Measurements from ENCODE around the gene STK10.

The STK10 gene

GRCh38 chr5:172082180-172082579, 105.8 kb downstream of the STK10 start:
- FAIRE-seq = no peak

GRCh38 chr5:172079876-172080275, 108.1 kb downstream of the STK10 start:
- FAIRE-seq = no peak

DNA sequence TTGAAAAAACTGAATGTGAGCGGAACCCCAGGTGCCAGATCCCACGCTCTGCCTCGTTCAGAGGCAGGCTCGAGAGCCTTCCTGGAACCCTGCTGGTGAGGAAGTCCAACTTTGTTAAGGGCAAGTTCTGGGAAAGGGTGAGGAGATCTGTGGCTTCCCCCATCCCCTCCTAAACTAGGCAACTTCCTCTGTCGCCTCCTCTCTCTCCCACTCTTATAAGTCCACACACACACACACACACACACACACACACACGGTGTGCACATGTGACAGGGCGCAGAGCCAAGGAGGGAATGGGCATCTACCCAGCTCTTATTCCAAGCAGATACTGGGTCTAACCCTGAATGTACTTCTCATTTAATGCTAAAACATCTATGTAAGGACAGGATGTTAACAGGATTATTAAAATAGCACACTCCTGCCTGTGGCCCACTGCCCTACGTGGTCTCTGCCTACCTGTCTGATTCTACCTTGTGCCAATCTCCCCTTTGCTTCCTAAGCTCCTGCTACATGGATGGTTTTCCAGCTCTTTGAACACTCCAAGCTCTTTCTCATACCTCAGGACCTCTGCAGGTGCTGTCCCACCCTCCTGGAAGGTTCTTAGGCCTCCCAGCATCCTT, 109.2 kb downstream of the STK10 start:
- FAIRE-seq = no peak

- FAIRE-seq = no peak
Measured at GRCh38 chr5:172077664-172078425, 110.2 kb downstream of the STK10 start.

DNA sequence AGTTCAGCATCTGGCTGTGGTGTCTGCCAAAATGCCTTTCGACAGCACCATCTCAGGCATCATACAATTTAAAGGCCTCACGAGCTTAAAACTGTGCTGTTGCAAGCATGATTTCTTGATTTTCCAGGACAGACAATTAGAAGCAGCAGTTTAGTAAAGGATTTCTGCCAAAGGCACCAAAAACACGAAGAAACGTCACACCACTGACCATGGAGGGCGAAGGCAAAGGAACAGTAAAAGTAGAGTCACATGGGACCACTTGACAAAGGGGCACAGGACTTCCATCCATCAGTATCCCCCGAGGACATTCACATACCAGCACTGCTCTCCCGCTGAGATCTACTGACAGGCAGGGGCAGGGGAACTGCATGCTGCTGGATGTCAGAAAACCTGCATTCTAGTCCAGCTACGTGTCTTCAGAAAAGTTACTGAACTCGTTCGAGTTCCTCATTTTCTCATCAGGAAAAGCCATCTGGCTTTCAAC, 111.2 kb downstream of the STK10 start:
- no peak for FAIRE-seq

DNA sequence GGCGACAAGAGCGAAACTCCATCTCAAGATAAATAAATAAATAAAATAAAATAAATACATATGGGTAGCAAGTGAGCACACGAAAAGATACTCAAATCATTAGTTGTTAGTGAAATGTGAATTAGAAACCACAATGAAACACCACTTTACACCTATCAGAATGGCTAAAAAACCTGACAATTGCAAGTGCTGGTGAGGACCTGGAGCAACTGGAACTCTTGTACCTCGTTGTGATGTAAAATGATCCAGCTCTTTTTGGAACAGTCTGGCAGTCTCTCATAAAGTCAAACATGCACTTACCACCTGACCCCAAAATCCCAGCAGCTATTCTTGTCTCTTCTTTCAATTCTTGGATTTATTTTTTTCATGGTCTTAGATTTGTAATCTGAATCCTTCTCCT, 112.4 kb downstream of the STK10 start:
- FAIRE-seq = no peak

- FAIRE-seq = no peak
Measured at GRCh38 chr5:172074896-172075295, 113.1 kb downstream of the STK10 start.

- FAIRE-seq = no peak
Measured at GRCh38 chr5:172071309-172071875, 116.6 kb downstream of the STK10 start.

DNA sequence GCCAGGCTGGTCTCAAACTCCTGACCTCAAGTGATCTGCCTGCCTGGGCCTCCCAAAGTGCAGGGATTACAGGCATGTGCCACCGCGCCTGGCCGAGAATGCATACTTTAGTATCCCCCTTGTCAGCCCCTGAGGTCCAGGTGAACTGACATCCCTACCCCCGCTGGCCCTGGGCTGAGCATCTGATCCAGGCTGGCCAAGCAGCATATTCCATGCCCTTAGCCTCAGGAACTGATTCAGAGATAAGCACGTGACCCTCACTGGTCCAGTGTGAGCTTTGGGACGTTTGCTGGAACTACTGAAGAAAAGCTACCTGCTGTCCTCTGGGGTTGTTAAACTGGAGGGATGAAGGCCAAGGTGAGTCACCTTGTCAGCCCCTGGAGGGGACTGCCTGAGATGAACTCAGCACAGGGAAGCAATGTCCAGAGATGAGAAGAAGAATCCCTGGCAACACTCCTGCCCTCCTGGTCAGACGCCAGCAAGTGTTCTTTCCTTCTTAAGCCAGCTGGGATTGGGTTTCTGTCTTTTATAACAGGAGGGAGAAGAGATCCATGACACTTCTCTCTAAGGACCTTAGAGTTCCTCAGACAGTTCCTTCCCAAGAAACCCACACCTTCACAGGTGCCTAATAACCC, 122.5 kb downstream of the STK10 start:
- FAIRE-seq = no peak

DNA sequence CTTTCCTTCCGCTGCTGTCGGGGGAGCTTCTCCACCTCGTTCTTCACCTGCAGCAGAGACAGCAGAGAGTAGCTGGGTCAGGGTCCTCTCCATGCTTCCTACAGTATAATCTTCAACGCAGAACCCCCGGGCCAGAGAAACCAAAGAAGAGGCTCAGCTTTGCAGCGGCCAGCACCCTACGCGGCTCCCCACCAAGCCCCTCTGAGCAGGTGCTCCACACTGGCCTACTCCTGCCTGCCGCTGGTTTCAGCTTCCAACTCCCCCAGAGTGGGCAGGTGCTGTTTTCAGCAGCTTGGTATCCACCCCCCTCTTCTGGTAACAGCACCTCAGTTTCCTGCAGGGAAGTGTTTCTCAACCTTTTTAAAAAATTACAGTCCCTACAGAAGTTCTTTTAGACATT, 123.3 kb downstream of the STK10 start:
- no peak for FAIRE-seq

DNA sequence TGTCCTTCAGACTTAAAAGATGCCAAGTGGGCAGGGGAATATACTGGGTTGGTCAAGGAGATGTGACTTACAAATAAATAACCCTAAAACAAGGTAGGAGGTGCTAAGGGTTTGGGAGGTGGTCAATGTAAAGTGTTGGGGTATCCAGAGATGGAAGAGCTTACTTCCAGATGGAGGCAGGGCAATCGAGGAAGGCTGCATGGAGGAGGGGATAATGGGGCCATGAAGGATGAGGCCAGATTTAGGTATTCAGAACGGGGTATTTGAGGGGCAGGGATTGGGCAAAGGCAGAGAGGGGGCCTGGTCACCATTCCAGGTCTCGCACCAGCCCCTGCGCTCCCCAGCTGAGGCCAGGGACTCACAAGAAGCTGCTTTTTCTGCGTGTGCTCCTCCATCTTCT, 123.7 kb downstream of the STK10 start:
- no peak for FAIRE-seq

- no peak for FAIRE-seq
Measured at GRCh38 chr5:172063463-172064235, 124.4 kb downstream of the STK10 start.

DNA sequence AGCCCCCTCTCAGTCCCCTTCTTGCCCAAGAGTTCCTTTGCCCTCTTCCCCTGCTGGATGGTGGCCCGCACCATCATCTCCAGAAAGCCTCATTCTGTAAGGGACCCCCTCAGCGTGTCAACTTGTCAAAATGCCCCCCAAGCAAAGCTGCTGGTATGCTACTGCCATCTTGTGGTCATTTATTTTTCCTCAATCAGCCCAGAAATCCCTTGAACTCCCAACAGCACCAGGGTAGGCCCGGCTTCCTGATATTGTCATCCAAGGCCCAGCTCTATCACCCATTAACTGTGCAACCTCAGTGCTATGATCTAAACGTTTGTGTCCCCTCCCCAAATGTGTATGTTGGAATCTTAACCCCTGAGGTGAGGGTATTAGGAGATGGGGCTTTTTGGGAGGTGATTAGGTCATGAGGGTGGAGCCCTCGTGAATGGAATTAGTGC, 128.3 kb downstream of the STK10 start:
- no peak for FAIRE-seq

GRCh38 chr5:172058088-172058487, 129.9 kb downstream of the STK10 start:
- no peak for FAIRE-seq

- no peak for FAIRE-seq
Measured at GRCh38 chr5:172055996-172056395, 132.0 kb downstream of the STK10 start.

- FAIRE-seq = no peak
Measured at GRCh38 chr5:172055421-172055820, 132.6 kb downstream of the STK10 start.

DNA sequence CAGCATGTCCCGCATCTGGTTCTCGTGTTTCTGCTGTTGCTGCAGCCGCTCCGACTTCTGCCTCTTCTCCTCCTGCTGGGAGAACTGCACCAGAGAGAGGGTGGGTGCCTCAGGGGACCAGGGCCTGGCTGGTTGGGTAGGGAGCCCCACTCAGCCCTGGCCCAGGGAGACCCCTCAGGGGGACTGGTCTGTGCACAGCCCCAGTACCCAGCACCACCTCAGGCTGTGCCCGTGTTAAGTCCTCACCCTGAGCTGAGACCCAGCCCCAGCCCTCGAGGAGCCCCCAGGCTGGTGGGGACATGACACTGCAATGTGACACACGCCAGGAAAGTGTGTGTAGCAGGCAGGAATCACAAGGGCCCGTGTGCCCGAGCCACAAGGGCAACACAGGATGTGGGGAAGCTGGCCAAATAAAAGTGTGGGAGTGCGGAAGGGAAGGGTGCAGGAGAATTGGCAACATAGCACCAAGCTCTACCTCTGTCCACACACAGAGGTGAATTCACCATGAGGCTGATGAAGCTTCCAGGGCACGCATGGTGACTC, 133.3 kb downstream of the STK10 start:
- FAIRE-seq = no peak

DNA sequence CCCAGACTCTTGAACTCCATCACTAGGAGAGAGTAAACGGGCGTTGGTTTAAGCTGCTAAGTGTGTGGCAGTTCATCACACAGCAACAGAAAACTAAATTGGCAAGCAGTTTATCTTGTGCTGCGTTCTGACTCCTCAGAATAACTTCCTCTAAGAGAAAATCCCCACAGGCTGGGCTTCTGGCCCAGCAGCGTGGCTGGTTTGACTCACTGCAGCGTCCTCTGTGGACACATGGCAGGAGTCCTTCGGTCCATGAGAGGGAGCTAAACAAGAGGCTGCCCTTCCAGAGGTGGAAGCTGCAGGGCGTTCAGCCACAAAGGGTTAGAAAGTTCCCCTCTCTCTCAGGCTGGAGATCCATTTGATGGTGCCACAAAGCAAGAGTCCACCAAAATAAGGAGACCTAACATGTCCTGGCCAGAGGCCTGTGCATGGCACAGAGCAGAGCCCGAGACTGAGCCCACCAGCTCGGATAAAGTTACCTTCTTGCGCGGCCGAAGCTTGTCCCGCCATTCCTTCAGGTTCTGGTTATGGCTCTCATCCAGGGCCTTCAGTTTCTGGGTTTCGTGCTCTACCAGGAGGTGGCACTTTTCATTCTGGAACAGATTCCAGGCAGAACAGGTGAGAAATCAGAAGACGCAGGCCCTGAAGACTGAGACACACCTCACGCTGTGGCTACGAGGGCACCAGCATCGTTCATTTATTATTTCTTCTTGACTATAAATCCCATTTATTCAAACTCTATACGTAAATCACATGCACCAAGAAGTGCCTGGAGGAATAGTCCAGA, 135.4 kb downstream of the STK10 start:
- FAIRE-seq = no peak

- no peak for FAIRE-seq
Measured at GRCh38 chr5:172051643-172052339, 136.2 kb downstream of the STK10 start.

DNA sequence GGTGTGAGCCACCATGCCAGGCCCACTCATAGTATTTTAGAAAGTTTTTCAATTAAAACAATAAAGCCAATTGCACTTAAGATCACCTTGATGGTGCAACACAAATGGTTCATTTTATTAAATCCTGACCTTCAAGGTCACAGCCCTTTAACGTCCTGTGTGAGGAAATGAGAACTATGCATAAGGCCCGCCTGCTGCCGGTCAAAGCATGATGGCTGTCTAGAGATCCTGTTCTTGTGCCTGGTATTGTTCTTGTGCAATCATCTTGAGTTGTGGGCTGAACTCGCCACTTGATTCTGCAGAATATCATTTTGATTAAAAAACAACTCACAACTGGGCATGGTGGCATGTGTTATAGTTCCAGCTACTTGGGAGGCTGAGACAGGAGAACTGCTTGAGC, 137.9 kb downstream of the STK10 start:
- no peak for FAIRE-seq

GRCh38 chr5:172049226-172049796, 138.7 kb downstream of the STK10 start:
- no peak for FAIRE-seq

All from G401.6 (cell line).